Gastrocnemius medialis (tissue), 4 donors: Measurements from ENCODE around the gene RIBC2. TPM values are rescaled to one million over a fixed set of nuclear protein-coding genes. Genes with fewer than 3 reads are reported as not detected.

Experiments
- ATAC-seq, 2 donors: fragments of 150-250 bp; one replicate each; pipeline ENCODE4 v1.9.1; 2016
- DNase-seq, 2 donors: peaks; one replicate each; pipeline ENCODE4 v3.0.0-alpha.2; 2019
- H3K27ac ChIP-seq, 4 donors: fragments of 200-600 bp; sonication (generic); 1 replicate in 1 of 4; 2 replicates in 3 of 4; pipeline ENCODE4 v1.5.1; 2016 to 2018; ENCODE audit warnings: mild to moderate bottlenecking in 2 of 4, moderate library complexity in 1 of 4
- H3K27me3 ChIP-seq, 3 donors: fragments of 200-600 bp; sonication (generic) in 2 of 3; 1 replicate in 1 of 3; 2 replicates in 2 of 3; pipeline versions ENCODE4 v1.5.1 to v1.6.0; 2016 to 2019; ENCODE audit warnings: mild to moderate bottlenecking in 1 of 3, moderate library complexity in 1 of 3
- H3K36me3 ChIP-seq, 2 donors: fragments of 200-600 bp; sonication (generic) in 1 of 2; one replicate each; pipeline ENCODE4 v1.5.1; 2017 to 2018
- H3K4me1 ChIP-seq, 2 donors: fragments of 200-600 bp; sonication (generic) in 1 of 2; one replicate each; pipeline ENCODE4 v1.5.1; 2016 to 2017; ENCODE audit warnings: mild to moderate bottlenecking in 2 of 2
- H3K4me3 ChIP-seq, 4 donors: fragments of 200-600 bp; sonication (generic) in 3 of 4; 1 replicate in 1 of 4; 2 replicates in 3 of 4; pipeline ENCODE4 v1.5.1; 2016 to 2019; ENCODE audit warnings: mild to moderate bottlenecking in 2 of 4
- H3K9me3 ChIP-seq, 3 donors: fragments of 200-600 bp; sonication (generic) in 2 of 3; 1 replicate in 1 of 3; 2 replicates in 2 of 3; pipeline ENCODE4 v1.5.1; 2016 to 2019
- CTCF ChIP-seq, 5 experiments: fragments of 450-650 bp in 3 of 5; fragments of 200-600 bp in 2 of 5; sonication (generic) in 2 of 5; IDR thresholded peaks in 4 of 5; conservative IDR thresholded peaks in 1 of 5; 1 replicate in 4 of 5; 2 replicates in 1 of 5; pipeline ENCODE4 v1.5.1; 2016 to 2019; ENCODE audit warnings: antibody characterized with exemption in 5 of 5, mild to moderate bottlenecking in 3 of 5, moderate library complexity in 3 of 5
- POLR2A ChIP-seq, 2 donors: fragments of 450-650 bp; IDR thresholded peaks; one replicate each; pipeline ENCODE4 v1.6.1; 2017; ENCODE audit warnings: antibody characterized with exemption in 2 of 2, mild to moderate bottlenecking in 2 of 2, moderate library complexity in 2 of 2
- in situ Hi-C, 4 donors: fragments of 200-750 bp; cut with MboI; loops; one replicate each; pipeline versions ENCODE4 v1.15.0 to v1.8.0; 2017; ENCODE audit warnings: low sequenced_read_pairs in 4 of 4
- intact Hi-C: fragments of 100-400 bp; cut with DNase I; formaldehyde crosslinking; loops from one replicate; pipeline ENCODE4 v1.15.1; 2023; ENCODE audit warnings: low total_unique reads
- total RNA-seq, 4 donors: library from RNA; depleted of rRNA; stranded (reverse); fragments of >200 nt; gene quantifications; one replicate each; pipeline versions ENCODE4 v1.1.0 to v1.2.3, GENCODE V29; 2016

RIBC2 gene
- total RNA-seq, 4 donors from 2014 or later = not detected

GRCh38 chr22:45418770-45419138 lies 5.3 kb downstream of the RIBC2 start:
- DNase-seq (no peak), ATAC-seq (no peak)
- peaks cover 0 to 3% of the 10 kb centered on the region in 2 donors for H3K4me1 ChIP-seq
- H3K27me3 ChIP-seq = no peaks in the 10 kb centered on the region
- no peaks in the 10 kb centered on the region for H3K36me3 ChIP-seq
- TF ChIP-seq CTCF (IDR thresholded peaks at IDR 0.05 in 4 of 5, conservative IDR thresholded peaks at IDR 0.05 in 1 of 5) (no peak), POLR2A (IDR thresholded peaks at IDR 0.05) (no peak)
- no peak overlapping the region for H3K4me3 ChIP-seq
- in situ Hi-C loops (no loop called here), intact Hi-C loops (no loop called here)
- no peaks in the 10 kb centered on the region for H3K9me3 ChIP-seq
- no peak overlapping the region for H3K27ac ChIP-seq

- TF ChIP-seq CTCF (IDR thresholded peaks at IDR 0.05 in 4 of 5, conservative IDR thresholded peaks at IDR 0.05 in 1 of 5) (no peak), POLR2A (IDR thresholded peaks at IDR 0.05) (no peak)
- H3K9me3 ChIP-seq = no peaks in the 10 kb centered on the region
- no peaks in the 10 kb centered on the region for H3K4me1 ChIP-seq
- no peak overlapping the region for H3K4me3 ChIP-seq
- ATAC-seq (no peak), DNase-seq (no peak)
- in situ Hi-C loops = no loop called here
- H3K36me3 ChIP-seq = no peaks in the 10 kb centered on the region
- H3K27me3 ChIP-seq = no peaks in the 10 kb centered on the region
- intact Hi-C loops = no loop called here
- no peak overlapping the region for H3K27ac ChIP-seq
These were observed 6.5 kb downstream of the RIBC2 start for GRCh38 chr22:45420011-45420410.

- ATAC-seq (no peak), DNase-seq (no peak)
- H3K27ac ChIP-seq = no peak overlapping the region
- H3K9me3 ChIP-seq = no peaks in the 10 kb centered on the region
- intact Hi-C loops (no loop called here), in situ Hi-C loops (no loop called here)
- no peaks in the 10 kb centered on the region for H3K27me3 ChIP-seq
- no peak for TF ChIP-seq CTCF (IDR thresholded peaks at IDR 0.05 in 4 of 5, conservative IDR thresholded peaks at IDR 0.05 in 1 of 5)
- no peak for TF ChIP-seq POLR2A (IDR thresholded peaks at IDR 0.05)
- H3K36me3 ChIP-seq = no peaks in the 10 kb centered on the region
- H3K4me1 ChIP-seq = no peaks in the 10 kb centered on the region
- no peak overlapping the region for H3K4me3 ChIP-seq
These were observed 7.0 kb downstream of the RIBC2 start for GRCh38 chr22:45420539-45420938.

GRCh38 chr22:45421349-45422055 lies 8.0 kb downstream of the RIBC2 start:
- in situ Hi-C loops (no loop called here), intact Hi-C loops (no loop called here)
- TF ChIP-seq CTCF (IDR thresholded peaks at IDR 0.05 in 4 of 5, conservative IDR thresholded peaks at IDR 0.05 in 1 of 5) (no peak), POLR2A (IDR thresholded peaks at IDR 0.05) (no peak)
- ATAC-seq (no peak), DNase-seq (no peak)
- no peaks in the 10 kb centered on the region for H3K27me3 ChIP-seq
- H3K4me1 ChIP-seq = no peaks in the 10 kb centered on the region
- no peak overlapping the region for H3K27ac ChIP-seq
- H3K9me3 ChIP-seq = no peaks in the 10 kb centered on the region
- H3K36me3 ChIP-seq = no peaks in the 10 kb centered on the region
- no peak overlapping the region for H3K4me3 ChIP-seq
